Thyroid gland (tissue), 4 donors: Measurements from ENCODE around the gene DLGAP1. TPM values are rescaled to one million over a fixed set of nuclear protein-coding genes. Genes with fewer than 3 reads are reported as not detected.

Experiments
- DNase-seq, 2 donors: peaks; one replicate each; pipeline ENCODE4 v3.0.0-alpha.2; 2019
- H3K27ac ChIP-seq, 3 donors: fragments of 200-600 bp; sonication (generic); 1 replicate in 2 of 3; 2 replicates in 1 of 3; pipeline ENCODE4 v1.5.1; 2016 to 2019; ENCODE audit warnings: mild to moderate bottlenecking in 1 of 3, moderate library complexity in 1 of 3
- H3K27me3 ChIP-seq: fragments of 200-600 bp; sonication (generic); one replicate; pipeline ENCODE4 v1.5.1; 2019
- H3K36me3 ChIP-seq, 2 donors: fragments of 200-600 bp; sonication (generic); one replicate each; pipeline ENCODE4 v1.5.1; 2016 to 2019
- H3K4me1 ChIP-seq, 2 donors: fragments of 200-600 bp; sonication (generic); one replicate each; pipeline ENCODE4 v1.5.1; 2017 to 2019
- H3K4me3 ChIP-seq, 3 donors: fragments of 200-600 bp; sonication (generic); replicated peaks in 1 of 3; 1 replicate in 2 of 3; 2 replicates in 1 of 3; pipeline ENCODE4 v1.5.1; 2016; ENCODE audit warnings: mild to moderate bottlenecking in 1 of 3
- H3K9me3 ChIP-seq: fragments of 200-600 bp; sonication (generic); one replicate; pipeline ENCODE4 v1.5.1; 2017
- POLR2A ChIP-seq, 2 donors: fragments of 450-650 bp; IDR thresholded peaks; one replicate each; pipeline ENCODE4 v1.6.1; 2017; ENCODE audit warnings: antibody characterized with exemption in 2 of 2, mild to moderate bottlenecking in 2 of 2, moderate library complexity in 1 of 2
- WGBS, 2 donors: methylation state at CpG; one replicate each; pipeline ENCODE4 v1.1.5; 2017; 5-methylcytosine and 5-hydroxymethylcytosine counted together
- intact Hi-C: fragments of 100-400 bp; cut with DNase I; formaldehyde crosslinking; loops from one replicate; pipeline ENCODE4 v1.15.1; 2023
- total RNA-seq, 4 donors: library from RNA; depleted of rRNA; stranded (reverse); fragments of >200 nt; gene quantifications; one replicate each; pipeline ENCODE4 v1.2.3, GENCODE V29; 2016
- TF ChIP-seq, protein P1 (sequence below), 6 experiments: fragments of 200-600 bp in 3 of 6; fragments of 450-650 bp in 3 of 6; sonication (generic) in 3 of 6; IDR thresholded peaks; one replicate each; pipeline ENCODE4 v1.5.1; 2016 to 2019; ENCODE audit warnings: antibody characterized with exemption in 6 of 6, mild to moderate bottlenecking in 2 of 6, inconsistent platforms in 1 of 6, moderate library complexity in 1 of 6

Gene DLGAP1
- total RNA-seq, 4 donors from 2014 or later, result 0.25 to 2.7 (median 0.77) TPM

- Histone ChIP-seq H3K27ac (no peak overlapping the region), H3K27me3 (no peaks in the 10 kb centered on the region), H3K36me3 (no peaks in the 10 kb centered on the region), H3K9me3 (no peaks in the 10 kb centered on the region), H3K4me1 (no peaks in the 10 kb centered on the region), H3K4me3 (no peak overlapping the region)
- no peak for DNase-seq
- TF ChIP-seq POLR2A (IDR thresholded peaks at IDR 0.05), result no peak
- TF ChIP-seq, protein P1, sequence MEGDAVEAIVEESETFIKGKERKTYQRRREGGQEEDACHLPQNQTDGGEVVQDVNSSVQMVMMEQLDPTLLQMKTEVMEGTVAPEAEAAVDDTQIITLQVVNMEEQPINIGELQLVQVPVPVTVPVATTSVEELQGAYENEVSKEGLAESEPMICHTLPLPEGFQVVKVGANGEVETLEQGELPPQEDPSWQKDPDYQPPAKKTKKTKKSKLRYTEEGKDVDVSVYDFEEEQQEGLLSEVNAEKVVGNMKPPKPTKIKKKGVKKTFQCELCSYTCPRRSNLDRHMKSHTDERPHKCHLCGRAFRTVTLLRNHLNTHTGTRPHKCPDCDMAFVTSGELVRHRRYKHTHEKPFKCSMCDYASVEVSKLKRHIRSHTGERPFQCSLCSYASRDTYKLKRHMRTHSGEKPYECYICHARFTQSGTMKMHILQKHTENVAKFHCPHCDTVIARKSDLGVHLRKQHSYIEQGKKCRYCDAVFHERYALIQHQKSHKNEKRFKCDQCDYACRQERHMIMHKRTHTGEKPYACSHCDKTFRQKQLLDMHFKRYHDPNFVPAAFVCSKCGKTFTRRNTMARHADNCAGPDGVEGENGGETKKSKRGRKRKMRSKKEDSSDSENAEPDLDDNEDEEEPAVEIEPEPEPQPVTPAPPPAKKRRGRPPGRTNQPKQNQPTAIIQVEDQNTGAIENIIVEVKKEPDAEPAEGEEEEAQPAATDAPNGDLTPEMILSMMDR (IDR thresholded peaks at IDR 0.05), result no peak
- intact Hi-C loops, result no loop called here
- 66 to 69% methylated on average over 4 of the region's 4 CpGs for WGBS, 2 donors
Measured at GRCh38 chr18:4078246-4078645, 376.9 kb downstream of the DLGAP1 start.

DNA sequence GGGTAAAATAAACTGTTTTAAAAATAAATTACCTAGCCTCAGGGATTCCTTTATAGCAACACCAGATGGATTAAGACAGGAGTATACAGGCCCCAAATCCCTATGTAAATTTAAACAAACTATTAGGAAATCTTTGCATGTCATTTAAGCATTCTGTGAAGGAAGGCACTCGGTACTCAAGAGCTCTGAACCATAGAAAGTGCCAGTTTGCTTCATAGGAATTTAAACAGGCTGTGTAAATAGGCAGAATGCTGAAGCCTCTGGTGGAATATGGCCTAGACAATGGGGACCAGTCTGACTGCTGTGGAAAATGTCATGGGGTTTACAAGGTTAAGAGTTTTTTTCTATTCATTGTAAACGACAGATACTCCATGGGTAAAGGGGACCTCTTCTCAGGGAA lies 377.4 kb downstream of the DLGAP1 start:
- intact Hi-C loops, result no loop called here
- 30 to 38% methylated on average over 2 of the region's 2 CpGs for WGBS, 2 donors
- TF ChIP-seq, protein P1 (IDR thresholded peaks at IDR 0.05), result no peak
- no peak for TF ChIP-seq POLR2A (IDR thresholded peaks at IDR 0.05)

DNA sequence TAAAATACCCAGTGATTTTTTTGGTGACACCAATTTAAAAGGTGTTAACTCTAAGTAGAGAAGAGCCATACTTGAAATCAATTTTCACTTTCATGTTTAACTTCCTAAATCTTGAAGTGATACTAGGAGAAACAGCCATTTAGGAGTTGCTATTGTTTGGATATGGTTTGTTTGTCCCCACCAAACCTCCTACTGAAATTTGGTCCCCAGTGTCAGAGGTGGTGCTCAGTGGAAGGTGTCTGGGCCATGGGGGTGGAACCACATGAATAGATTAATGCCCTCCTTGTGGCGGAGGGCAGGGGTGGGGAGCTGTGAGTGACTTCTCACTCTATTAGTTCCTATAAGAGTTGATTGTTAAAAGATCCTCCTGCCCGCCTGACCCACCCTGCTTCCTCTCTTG lies 377.9 kb downstream of the DLGAP1 start:
- DNase-seq, result no peak
- no peaks in the 10 kb centered on the region for H3K36me3 ChIP-seq
- H3K9me3 ChIP-seq, result no peaks in the 10 kb centered on the region
- 77 to 90% methylated on average over 2 of the region's 2 CpGs for WGBS, 2 donors
- no peak for TF ChIP-seq POLR2A (IDR thresholded peaks at IDR 0.05)
- no peaks in the 10 kb centered on the region for H3K4me1 ChIP-seq
- no peaks in the 10 kb centered on the region for H3K27me3 ChIP-seq
- no peak overlapping the region for H3K4me3 ChIP-seq
- H3K27ac ChIP-seq, result no peak overlapping the region
- intact Hi-C loops, result no loop called here

More for the DNA sequence above, 377.4 kb downstream of the DLGAP1 start:
- Histone ChIP-seq H3K27me3 (no peaks in the 10 kb centered on the region), H3K4me1 (no peaks in the 10 kb centered on the region), H3K4me3 (no peak overlapping the region), H3K9me3 (no peaks in the 10 kb centered on the region), H3K36me3 (no peaks in the 10 kb centered on the region), H3K27ac (no peak overlapping the region)
- no peak for DNase-seq

DNA sequence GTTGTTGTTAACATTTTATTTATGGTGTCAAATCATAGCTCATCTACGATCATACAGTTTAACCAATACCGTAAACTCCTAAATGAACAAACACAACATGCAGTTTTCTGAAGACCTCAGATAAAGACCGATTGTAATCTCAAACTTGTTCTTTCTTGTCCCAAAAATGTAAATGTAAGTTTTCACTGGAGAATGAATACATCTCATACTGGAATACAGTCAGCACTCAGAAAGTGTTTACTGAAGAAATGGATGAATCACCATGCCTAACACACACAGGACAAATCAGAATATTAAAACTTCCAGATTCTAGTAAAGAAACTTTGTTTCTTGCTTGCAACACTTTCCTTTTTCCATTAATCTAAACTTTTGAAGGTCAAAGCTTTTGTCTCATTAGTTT lies 380.5 kb downstream of the DLGAP1 start:
- no peak for TF ChIP-seq POLR2A (IDR thresholded peaks at IDR 0.05)
- TF ChIP-seq, protein P1 (IDR thresholded peaks at IDR 0.05), result no peak
- Histone ChIP-seq H3K27me3 (no peaks in the 10 kb centered on the region), H3K9me3 (no peaks in the 10 kb centered on the region), H3K27ac (no peak overlapping the region), H3K4me1 (no peaks in the 10 kb centered on the region), H3K36me3 (no peaks in the 10 kb centered on the region), H3K4me3 (no peak overlapping the region)
- WGBS, 2 donors, result 88 to 94% methylated on average over 3 of the region's 3 CpGs
- no peak for DNase-seq
- intact Hi-C loops, result no loop called here

DNA sequence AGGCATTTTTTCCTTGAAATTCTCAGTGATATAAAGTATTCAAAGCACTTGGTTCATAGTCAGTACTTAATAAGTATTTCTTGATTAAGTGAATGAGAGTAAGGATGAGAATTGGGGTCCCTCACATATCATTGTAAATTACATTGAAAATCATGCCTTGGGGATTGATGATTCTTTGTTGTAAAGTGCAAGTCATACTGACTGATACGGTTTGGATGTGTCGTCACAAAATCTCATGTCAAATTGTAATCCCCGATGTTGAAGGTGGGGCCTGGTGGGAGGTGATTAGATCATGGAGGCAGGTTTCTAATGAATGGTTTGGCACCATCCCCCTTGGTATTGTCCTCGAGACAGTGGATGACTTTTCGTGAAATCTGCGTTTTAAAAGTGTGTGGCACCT lies 385.9 kb downstream of the DLGAP1 start:
- no peak overlapping the region for H3K27ac ChIP-seq
- intact Hi-C loops, result no loop called here

GRCh38 chr18:4068552-4069158 lies 386.5 kb downstream of the DLGAP1 start:
- Histone ChIP-seq H3K27ac (no peak overlapping the region), H3K4me3 (no peak overlapping the region), H3K27me3 (no peaks in the 10 kb centered on the region), H3K9me3 (no peaks in the 10 kb centered on the region), H3K4me1 (no peaks in the 10 kb centered on the region), H3K36me3 (no peaks in the 10 kb centered on the region)
- 13 to 24% methylated on average over 5 of the region's 5 CpGs for WGBS, 2 donors
- intact Hi-C loops, result no loop called here
- DNase-seq, result peak; percentile 17 to 29
- TF ChIP-seq, protein P1 (IDR thresholded peaks at IDR 0.05), result peak; percentile 12 to 72 (median 43)
- no peak for TF ChIP-seq POLR2A (IDR thresholded peaks at IDR 0.05)

More for the DNA sequence above, 385.9 kb downstream of the DLGAP1 start:
- Histone ChIP-seq H3K9me3 (no peaks in the 10 kb centered on the region), H3K4me1 (no peaks in the 10 kb centered on the region), H3K36me3 (no peaks in the 10 kb centered on the region), H3K4me3 (no peak overlapping the region), H3K27me3 (no peaks in the 10 kb centered on the region)
- WGBS, 2 donors, result 77 to 92% methylated on average over 6 of the region's 6 CpGs
- no peak for DNase-seq
- TF ChIP-seq POLR2A (IDR thresholded peaks at IDR 0.05), result no peak
